Calu3 (cell line): ENCODE data around the gene XPO1. TPM values are rescaled to one million over a fixed set of nuclear protein-coding genes. Genes with fewer than 3 reads are reported as not detected.
"Not testable (repeated sequence)": the region's sequence is repeated elsewhere in the genome, so short reads cannot be mapped to it uniquely, and the experiment has no call there.

Experiments used
- BruUV-seq: library from RNA; stranded (reverse); fragments of 400-500 nt; replicated peaks from 2 replicates; lab custom pipeline; 2021; lab: Mats Ljungman, UMichigan
- CTCF ChIA-PET: fragments of 300-600 bp; sonication (Branson Sonifier 250); formaldehyde crosslinking; loops from one replicate; lab custom pipeline; 2022; ENCODE audit warnings: antibody characterized with exemption; lab: Charles Lee
- DNase-seq: peaks from one replicate; pipeline ENCODE4 v3.0.0; 2022
- H3K27ac Mint-ChIP-seq: one replicate; pipeline ENCODE4 v1.8.0; 2022; ENCODE audit warnings: mixed read lengths; ENCODE audit not compliant: unreplicated experiment
- H3K27me3 Mint-ChIP-seq: one replicate; pipeline ENCODE4 v1.8.0; 2022; ENCODE audit warnings: mixed read lengths; ENCODE audit not compliant: unreplicated experiment
- H3K36me3 Mint-ChIP-seq: one replicate; pipeline ENCODE4 v1.8.0; 2022; ENCODE audit warnings: mild to moderate bottlenecking, moderate library complexity, mixed read lengths; ENCODE audit not compliant: insufficient read depth, unreplicated experiment
- H3K4me1 Mint-ChIP-seq: one replicate; pipeline ENCODE4 v1.8.0; 2022; ENCODE audit warnings: mild to moderate bottlenecking, low read depth, mixed read lengths; ENCODE audit not compliant: unreplicated experiment
- H3K4me3 Mint-ChIP-seq: one replicate; pipeline ENCODE4 v1.8.0; 2022; ENCODE audit warnings: mild to moderate bottlenecking, low read depth, moderate library complexity, mixed read lengths; ENCODE audit not compliant: unreplicated experiment
- H3K9me3 Mint-ChIP-seq: one replicate; pipeline ENCODE4 v1.8.0; 2022; ENCODE audit warnings: low read depth, mixed read lengths; ENCODE audit not compliant: unreplicated experiment
- intact Hi-C: fragments of 100-400 bp; cut with micrococcal nuclease; formaldehyde crosslinking; loops from one replicate; pipeline ENCODE4 v1.10.0; 2022; ENCODE audit not compliant: unreplicated experiment
- total RNA-seq: library from RNA; stranded (reverse); gene quantifications from 2 replicates; pipeline ENCODE4 v1.2.3, GENCODE V29; 2022
- TF ChIP-seq, protein P1 (sequence below): fragments of 200-600 bp; IDR thresholded peaks from one replicate; pipeline ENCODE4 v1.8.0; 2022; ENCODE audit warnings: antibody characterized with exemption; ENCODE audit not compliant: unreplicated experiment

Gene XPO1
- total RNA-seq, 1 experiment from 2014 or later: 214 TPM

DNA sequence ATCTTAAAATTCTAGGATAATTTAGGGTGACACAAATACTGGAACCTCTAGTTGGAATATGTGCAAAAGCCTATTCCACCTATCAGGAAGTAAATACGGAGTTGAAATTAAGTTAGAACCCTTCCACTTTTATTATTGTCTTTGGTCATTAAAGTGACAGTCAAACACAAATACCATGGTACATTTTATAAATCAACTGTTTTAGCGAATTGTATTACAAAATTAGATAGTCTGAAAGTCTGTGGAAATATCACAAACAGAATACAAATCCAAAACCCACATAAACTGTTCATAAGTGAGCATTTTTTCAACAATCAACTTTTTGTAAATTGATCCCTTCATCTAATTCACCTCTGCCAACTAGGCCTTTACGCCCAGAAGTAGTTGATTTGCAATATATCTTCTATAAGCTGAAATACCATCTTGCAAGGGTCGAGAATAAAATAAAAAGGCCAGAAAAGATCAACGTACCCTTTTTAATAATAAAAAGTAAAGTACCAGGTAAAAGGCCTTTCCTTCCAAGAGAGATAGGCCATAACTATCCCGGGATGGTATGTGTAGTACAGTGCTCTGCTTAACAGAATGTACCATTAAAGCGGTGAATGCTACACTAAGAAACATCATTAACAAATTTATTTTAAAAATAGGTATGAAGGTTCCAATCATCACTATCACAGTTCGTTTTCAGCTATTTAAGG lies 68.6 kb downstream of the XPO1 start:
- H3K36me3 Mint-ChIP-seq: peaks cover 51% of the 10 kb centered on the region
- DNase-seq: no peak
- intact Hi-C loops: loop anchor here (5.0 kb wide), 1 partner anchor 42 kb away; no protein-coding TSS in a partner anchor
- no peaks in the 10 kb centered on the region for H3K4me1 Mint-ChIP-seq
- TF ChIP-seq, protein P1, sequence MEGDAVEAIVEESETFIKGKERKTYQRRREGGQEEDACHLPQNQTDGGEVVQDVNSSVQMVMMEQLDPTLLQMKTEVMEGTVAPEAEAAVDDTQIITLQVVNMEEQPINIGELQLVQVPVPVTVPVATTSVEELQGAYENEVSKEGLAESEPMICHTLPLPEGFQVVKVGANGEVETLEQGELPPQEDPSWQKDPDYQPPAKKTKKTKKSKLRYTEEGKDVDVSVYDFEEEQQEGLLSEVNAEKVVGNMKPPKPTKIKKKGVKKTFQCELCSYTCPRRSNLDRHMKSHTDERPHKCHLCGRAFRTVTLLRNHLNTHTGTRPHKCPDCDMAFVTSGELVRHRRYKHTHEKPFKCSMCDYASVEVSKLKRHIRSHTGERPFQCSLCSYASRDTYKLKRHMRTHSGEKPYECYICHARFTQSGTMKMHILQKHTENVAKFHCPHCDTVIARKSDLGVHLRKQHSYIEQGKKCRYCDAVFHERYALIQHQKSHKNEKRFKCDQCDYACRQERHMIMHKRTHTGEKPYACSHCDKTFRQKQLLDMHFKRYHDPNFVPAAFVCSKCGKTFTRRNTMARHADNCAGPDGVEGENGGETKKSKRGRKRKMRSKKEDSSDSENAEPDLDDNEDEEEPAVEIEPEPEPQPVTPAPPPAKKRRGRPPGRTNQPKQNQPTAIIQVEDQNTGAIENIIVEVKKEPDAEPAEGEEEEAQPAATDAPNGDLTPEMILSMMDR: no peak
- H3K9me3 Mint-ChIP-seq: no peaks in the 10 kb centered on the region
- peak overlapping the region; percentile 95 for H3K27ac Mint-ChIP-seq
- TSS peak; percentile 46 for BruUV-seq
- H3K4me3 Mint-ChIP-seq: peak overlapping the region; percentile 90
- CTCF ChIA-PET: no interaction called here
- no peaks in the 10 kb centered on the region for H3K27me3 Mint-ChIP-seq

DNA sequence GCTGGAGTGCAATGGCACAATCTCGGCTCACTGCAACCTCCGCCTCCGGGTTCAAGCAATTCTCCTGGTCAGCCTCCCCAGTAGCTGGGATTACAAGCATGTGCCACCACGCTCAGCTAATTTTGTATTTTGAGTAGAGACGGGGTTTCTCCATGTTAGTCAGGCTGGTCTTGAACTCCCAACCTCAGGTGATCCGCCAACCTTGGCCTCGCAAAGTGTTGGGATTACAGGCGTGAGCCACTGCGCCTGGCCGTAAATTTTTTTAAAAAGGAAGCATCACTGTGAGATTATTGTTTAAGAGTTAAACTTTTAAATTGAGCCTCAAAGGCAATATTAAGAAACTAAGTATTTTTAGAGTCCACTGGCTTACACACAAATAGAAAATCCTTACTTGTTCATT lies 69.9 kb downstream of the XPO1 start:
- H3K4me3 Mint-ChIP-seq, H3K4me1 Mint-ChIP-seq, H3K9me3 Mint-ChIP-seq, DNase-seq, BruUV-seq, H3K27ac Mint-ChIP-seq, H3K27me3 Mint-ChIP-seq, CTCF ChIA-PET: not testable (repeated sequence)
- intact Hi-C loops: loop anchor here (5.0 kb wide), 1 partner anchor 41 kb away; no protein-coding TSS in a partner anchor
- peaks cover 44% of the 10 kb centered on the region for H3K36me3 Mint-ChIP-seq

DNA sequence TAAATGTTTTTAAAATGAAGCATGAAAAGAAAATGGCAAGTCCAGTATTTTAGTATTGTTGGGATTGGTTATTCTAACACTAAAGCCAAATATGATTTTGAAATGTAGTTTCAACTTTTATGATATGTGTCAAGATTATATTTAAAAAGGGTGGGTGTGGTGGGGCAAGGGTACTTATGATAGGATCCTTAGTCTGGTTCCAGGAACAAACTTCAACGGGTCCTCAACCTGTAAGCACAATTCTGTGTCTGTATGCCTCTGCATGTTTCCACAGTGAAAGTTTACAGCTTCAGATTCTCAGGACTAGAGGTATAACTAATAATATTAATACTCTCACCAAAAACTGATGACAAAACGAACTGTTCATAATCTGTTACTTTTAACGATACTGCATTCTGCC lies 73.1 kb downstream of the XPO1 start:
- CTCF ChIA-PET: no interaction called here
- Mint-ChIP-seq H3K36me3 (peaks cover 20% of the 10 kb centered on the region), H3K27me3 (no peaks in the 10 kb centered on the region), H3K4me3 (no peak overlapping the region), H3K4me1 (no peaks in the 10 kb centered on the region), H3K27ac (no peak overlapping the region), H3K9me3 (no peaks in the 10 kb centered on the region)
- BruUV-seq: no TSS peak
- intact Hi-C loops: loop anchor here (5.0 kb wide), 1 partner anchor 38 kb away; no protein-coding TSS in a partner anchor
- TF ChIP-seq, protein P1: no peak
- no peak for DNase-seq

DNA sequence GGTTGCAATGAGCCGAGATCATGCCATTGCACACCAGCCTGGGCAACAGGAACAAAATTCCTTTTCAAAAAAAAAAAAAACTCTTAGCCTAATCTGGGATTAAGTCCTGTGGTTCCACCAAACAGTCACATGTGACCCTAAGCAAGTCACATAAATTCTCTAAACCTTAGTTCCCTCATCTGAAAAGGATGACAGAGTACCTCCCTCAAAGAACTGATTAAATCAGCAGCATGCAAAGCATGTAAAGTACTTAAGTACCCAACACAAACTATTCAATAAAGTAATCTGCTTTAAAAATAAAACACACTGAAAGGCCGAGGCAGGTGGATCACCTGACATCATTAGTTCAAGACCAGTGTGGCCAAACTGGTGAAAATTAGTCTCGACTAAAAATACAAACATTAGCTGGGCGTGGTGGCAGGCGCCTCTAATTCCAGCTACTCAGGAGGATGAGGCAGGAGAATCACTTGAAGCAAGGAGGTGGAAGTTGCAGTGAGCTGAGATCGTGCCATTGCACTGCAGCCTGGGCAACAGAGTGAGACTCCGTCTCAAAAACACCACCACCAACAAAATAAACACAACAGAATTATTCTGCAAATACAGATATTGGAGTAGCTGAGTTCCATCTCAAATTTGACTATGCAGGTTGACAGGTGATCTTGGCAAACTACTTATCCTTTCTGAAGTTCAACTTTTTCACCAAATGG lies 74.2 kb downstream of the XPO1 start:
- H3K9me3 Mint-ChIP-seq: no peaks in the 10 kb centered on the region
- intact Hi-C loops: no loop called here
- H3K4me3 Mint-ChIP-seq: no peak overlapping the region
- H3K36me3 Mint-ChIP-seq: peaks cover 9% of the 10 kb centered on the region
- CTCF ChIA-PET: no interaction called here
- no peak for DNase-seq
- BruUV-seq: no TSS peak
- H3K27me3 Mint-ChIP-seq: no peaks in the 10 kb centered on the region
- H3K27ac Mint-ChIP-seq: no peak overlapping the region
- TF ChIP-seq, protein P1: no peak
- no peaks in the 10 kb centered on the region for H3K4me1 Mint-ChIP-seq
